H7 (cell line): ENCODE results near the gene SETBP1. TPM values are rescaled to one million over a fixed set of nuclear protein-coding genes. Genes with fewer than 3 reads are reported as not detected.

ENCODE experiments used
- DNase-seq: peaks from one replicate; pipeline ENCODE4 v3.0.0; 2012
- H3K27me3 ChIP-seq: 2 replicates; pipeline ENCODE4 v1.6.0; 2011; ENCODE audit warnings: mild to moderate bottlenecking, low read length; ENCODE audit not compliant: control insufficient read depth, insufficient read depth
- H3K36me3 ChIP-seq: replicated peaks from 2 replicates; pipeline ENCODE4 v1.5.1; 2011; ENCODE audit warnings: low read length; ENCODE audit not compliant: control insufficient read depth, insufficient read depth
- H3K4me3 ChIP-seq: 2 replicates; pipeline ENCODE4 v1.5.1; 2011; ENCODE audit warnings: low read depth, mild to moderate bottlenecking, control low read depth, low read length, moderate library complexity; ENCODE audit not compliant: insufficient read depth
- total RNA-seq: library from RNA; depleted of rRNA; stranded (reverse); fragments of >200 nt; shearing (Covaris generic); gene quantifications from 2 replicates; pipeline ENCODE4 v1.2.3, GENCODE V29; 2014

The SETBP1 gene
- total RNA-seq, 1 experiment from 2014 or later: 1.8 TPM

DNA sequence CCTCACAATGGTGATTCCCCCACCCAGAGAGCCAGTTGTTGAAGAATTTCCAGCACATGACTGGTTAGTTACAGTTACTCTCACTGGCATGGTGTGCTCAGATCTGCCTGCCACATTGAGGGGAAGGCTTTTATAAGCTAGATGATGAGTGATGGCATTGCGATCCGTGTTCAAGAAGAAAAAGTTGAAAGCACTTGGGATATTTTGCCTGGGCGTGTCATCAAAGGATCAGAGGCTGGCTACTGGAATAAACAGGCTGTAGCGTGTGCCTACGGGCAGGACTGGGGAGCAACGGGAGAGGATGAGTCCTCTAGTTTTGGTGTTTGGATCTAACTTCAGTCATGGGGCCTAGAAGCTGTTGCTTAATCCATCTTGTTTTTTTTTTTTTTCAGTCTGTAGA is 175.0 kb downstream of the SETBP1 start:
- Histone ChIP-seq H3K27me3 (no peaks in the 10 kb centered on the region), H3K4me3 (no peak overlapping the region), H3K36me3 (no peaks in the 10 kb centered on the region)
- no peak for DNase-seq

DNA sequence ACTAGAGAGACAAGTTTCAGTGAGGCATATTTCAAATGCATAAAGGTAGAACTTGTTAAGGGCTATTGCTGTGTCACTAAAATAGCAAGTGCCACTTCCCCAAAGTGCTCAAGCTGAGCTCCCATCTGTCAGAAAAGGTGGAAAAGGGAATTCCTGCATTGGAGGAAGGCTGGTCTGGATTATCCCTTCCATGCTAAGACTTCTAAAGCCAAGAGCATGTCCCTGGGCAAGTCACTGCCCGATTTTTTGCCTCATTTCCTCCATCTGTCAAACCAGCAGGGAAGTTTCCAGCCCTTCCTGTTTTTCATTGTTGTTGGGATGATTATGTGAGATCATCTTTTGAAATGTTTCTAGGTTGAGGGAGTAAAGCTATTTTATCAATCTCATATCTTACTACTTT is 175.5 kb downstream of the SETBP1 start:
- no peak overlapping the region for H3K4me3 ChIP-seq
- H3K36me3 ChIP-seq: no peaks in the 10 kb centered on the region
- no peaks in the 10 kb centered on the region for H3K27me3 ChIP-seq
- DNase-seq: no peak

DNA sequence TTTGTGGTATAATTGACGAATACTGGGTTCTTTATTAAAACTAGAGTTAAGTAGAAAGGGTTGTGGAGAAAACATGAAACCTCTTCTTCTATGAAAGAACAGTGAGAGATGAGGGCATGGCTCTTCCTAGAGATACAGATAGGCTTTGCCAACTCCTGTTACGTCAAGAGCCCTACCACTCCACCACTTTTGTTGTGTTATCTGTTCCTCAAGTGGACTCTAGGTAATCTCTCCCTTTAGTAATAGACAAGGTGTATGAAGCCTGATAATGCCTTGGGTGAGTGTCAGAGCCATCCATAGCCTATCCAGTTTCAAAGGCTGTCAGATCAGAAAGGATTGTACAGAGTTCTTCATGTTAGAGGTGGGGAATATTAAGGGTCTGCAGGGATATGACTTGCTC is 176.4 kb downstream of the SETBP1 start:
- Histone ChIP-seq H3K4me3 (no peak overlapping the region), H3K36me3 (no peaks in the 10 kb centered on the region), H3K27me3 (no peaks in the 10 kb centered on the region)
- DNase-seq: no peak

DNA sequence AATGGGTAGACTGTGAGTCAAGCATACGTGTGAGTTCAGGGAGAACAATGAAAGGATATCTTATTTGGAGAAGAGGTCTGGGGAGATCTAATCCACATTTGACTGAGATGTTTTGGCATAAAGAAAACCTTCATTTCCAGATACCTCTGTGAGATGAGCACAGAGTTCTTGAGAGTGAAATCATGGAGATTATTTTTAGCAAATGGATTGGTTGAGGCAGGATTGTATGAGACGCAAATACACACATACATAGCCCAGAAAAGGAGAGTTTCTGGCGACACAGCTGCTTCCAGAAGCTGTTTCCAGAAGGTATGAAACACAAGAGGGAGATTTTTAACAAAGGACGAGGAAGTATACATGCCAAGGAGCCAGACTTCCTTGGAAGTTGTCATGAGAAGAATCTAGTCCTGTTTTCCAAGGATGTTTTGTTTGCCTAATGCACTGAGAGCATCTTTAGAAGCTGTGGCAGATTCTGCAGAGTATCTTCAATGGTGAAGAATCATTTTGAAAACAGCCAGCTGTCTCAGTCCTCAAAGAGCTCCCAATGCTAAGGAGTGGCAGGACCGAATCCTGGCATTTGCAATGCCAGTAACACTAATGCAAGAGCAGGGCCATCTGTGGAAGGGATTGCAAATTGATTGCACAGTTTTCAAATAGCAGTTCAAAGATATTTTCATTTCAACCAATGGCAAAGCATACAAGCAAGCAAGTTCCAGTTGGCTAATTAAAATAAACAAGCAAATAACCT is 177.2 kb downstream of the SETBP1 start:
- no peak for DNase-seq
- Histone ChIP-seq H3K36me3 (no peaks in the 10 kb centered on the region), H3K4me3 (no peak overlapping the region), H3K27me3 (no peaks in the 10 kb centered on the region)

DNA sequence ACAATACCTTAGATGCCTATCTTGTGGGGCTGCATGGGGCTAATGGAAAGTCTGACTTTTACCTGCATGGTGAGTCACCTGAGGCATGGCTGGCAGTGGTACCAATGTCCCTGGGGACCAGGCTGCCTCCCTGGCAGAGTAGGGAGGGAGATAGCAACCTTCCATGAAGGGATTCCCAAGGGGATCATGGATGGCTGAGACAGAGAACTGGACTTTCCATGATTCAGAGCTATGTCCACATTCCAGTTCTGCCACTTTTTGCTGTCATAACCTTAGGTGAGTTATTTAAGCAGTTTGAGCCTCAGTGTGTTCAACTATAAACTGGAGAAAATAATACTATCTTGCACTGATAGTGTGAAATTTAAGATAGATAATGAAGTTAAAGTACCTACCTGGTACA is 178.6 kb downstream of the SETBP1 start:
- Histone ChIP-seq H3K27me3 (no peaks in the 10 kb centered on the region), H3K4me3 (no peak overlapping the region), H3K36me3 (no peaks in the 10 kb centered on the region)
- DNase-seq: no peak

DNA sequence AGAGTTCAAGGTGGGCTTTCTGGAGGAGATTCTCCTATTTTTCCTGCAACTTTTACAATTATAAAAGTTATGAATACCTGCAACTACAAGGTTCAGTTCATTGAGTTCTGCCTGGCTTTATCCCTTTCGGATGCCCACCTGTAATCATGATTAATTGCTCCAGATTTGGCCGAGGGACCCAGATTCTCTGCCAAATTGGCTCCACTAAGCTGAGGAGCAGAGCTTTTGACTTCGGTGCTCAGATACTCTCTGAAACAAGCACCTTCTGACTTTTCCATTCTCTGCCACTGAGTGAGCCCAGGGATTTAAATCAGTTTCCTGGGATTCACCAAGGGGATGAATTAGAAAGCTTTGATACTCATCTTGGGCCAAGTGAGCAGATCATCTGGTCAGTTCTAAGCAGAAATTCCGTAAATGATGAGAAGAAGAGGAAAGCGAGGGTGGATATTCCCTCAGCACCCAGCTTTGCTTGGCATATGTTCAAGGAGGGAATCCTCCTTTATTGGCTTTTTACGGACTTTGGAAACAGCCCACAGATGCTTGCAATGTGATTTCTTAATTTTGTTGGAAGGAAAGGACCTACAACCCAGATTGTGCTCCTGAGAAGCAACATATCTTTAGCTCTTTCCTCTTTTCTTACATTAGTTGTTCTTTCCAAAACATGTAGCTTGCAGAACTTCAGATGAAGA is 179.2 kb downstream of the SETBP1 start:
- Histone ChIP-seq H3K36me3 (no peaks in the 10 kb centered on the region), H3K4me3 (no peak overlapping the region), H3K27me3 (no peaks in the 10 kb centered on the region)
- no peak for DNase-seq

DNA sequence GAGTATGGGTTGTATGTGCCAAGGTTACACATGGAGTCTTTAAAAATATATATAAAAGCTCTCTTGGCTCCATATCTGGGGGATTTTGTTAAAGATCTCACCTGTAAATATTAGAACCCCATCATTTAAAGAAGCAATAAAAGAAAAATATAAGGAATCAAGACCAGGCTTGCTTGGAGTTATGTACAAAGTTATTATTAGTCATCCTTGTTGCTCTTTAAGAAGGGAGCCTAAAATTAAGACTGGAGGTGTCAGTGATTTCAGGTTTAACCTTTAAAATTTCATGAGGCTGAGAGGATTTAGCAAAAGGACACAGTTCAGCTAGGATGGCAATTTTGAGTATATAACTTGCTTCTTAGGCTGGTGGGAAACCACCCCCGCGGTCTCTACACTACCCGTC is 181.4 kb downstream of the SETBP1 start:
- Histone ChIP-seq H3K27me3 (no peaks in the 10 kb centered on the region), H3K36me3 (no peaks in the 10 kb centered on the region)

DNA sequence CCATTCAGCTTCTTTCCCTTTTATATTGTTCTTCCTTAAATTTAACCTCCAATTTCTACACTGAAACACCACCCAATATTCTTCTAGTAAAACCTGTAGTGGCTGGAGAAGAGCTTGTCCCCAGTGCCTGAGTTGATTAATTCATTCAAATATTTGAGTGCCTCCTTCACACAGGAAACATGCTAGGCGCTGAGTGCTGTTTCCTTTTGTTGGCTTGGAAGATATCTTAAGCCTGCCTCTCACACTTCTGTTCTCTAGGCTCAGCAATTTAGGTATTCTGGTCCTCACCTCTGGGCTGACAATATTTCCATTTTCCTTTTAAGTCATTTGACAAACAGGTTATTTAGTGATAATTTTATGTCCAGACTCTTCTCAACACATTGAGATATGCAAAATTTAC is 185.4 kb downstream of the SETBP1 start:
- DNase-seq: no peak
- Histone ChIP-seq H3K36me3 (no peaks in the 10 kb centered on the region), H3K4me3 (no peak overlapping the region), H3K27me3 (no peaks in the 10 kb centered on the region)

More for the DNA sequence above, 181.4 kb downstream of the SETBP1 start:
- H3K4me3 ChIP-seq: no peak overlapping the region
- DNase-seq: no peak

DNA sequence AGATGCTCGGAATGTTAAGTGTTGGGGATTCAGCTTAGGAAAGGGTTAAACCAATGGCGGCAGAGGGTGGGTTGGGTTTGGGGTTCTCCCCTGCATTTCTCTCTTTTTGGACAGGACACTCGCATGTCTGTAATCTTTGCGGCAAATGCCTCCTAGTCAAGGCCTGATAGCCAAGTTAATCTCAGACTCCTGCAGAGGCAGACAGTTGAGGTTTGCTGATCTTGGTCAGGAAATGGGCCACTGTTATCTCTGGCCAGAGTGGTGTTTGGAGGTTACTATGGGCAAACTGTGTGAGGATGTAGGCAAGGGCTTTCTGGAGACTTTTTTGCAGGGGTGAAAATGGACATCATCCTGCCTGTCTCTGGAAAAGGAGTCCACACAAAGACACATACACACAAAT is 188.8 kb downstream of the SETBP1 start:
- no peaks in the 10 kb centered on the region for H3K36me3 ChIP-seq

DNA sequence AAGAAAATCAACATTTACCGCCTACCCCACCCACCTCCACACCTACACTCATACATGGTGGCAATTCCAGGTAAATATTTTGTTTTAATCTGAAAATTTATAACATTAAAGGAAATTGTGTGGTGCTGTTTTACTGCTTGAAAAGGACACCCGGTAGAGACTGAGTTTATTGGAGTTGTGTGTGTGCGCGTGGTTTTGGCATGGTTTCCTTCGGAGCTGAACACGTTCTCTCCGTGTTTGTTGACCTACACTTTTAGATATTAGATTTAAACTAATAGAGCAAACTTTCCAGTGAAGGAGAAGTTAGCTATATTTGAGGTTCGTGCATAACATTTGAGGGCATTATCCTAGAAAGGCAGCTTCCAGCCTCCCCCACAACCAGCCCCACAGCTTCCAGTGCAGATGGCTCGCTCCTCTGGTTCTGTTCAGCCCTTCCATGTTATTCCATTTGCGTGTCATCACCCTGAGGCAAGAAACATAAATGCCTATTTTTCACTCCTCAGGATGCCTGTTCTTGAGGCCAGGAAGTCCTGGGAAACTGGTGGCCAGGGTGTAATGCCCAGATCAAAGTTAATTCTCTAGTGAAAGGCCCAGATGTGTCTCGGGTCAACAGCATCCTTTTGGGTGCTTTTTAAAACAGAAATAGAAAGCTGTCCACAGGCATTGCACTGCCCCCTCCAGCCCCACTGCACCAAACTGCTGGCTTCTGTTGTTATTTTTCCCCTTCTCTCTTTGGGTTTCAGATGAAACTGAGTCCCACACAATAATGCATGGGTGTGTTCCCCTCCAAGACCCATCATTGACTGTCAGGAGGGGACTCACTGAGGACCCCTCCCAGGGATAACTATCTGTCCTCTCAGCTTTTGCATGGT is 190.2 kb downstream of the SETBP1 start:
- Histone ChIP-seq H3K4me3 (no peak overlapping the region), H3K27me3 (no peaks in the 10 kb centered on the region), H3K36me3 (no peaks in the 10 kb centered on the region)
- no peak for DNase-seq

More for the DNA sequence above, 188.8 kb downstream of the SETBP1 start:
- no peaks in the 10 kb centered on the region for H3K27me3 ChIP-seq
- no peak for DNase-seq
- H3K4me3 ChIP-seq: no peak overlapping the region

DNA sequence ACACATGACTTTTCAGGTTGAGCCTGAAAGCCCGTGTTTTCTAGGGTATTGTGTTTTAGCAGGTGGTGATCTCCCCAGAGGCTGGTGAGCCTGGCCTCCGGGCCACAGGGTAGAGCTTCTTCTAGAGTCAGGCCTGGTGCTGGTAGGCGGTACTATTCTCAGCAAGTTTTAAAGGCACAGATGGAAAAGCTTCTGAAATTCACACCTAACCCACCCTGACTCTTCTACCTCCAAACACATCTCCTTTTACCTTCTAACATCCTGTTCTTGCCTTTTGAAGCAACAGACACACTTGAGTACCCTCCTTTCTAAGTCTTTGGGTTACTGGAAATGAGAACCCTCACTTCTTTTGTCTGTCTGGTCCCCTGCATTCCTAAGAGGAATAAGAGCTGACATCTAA is 191.1 kb downstream of the SETBP1 start:
- no peaks in the 10 kb centered on the region for H3K36me3 ChIP-seq
- no peak overlapping the region for H3K4me3 ChIP-seq
- no peaks in the 10 kb centered on the region for H3K27me3 ChIP-seq
- DNase-seq: no peak

DNA sequence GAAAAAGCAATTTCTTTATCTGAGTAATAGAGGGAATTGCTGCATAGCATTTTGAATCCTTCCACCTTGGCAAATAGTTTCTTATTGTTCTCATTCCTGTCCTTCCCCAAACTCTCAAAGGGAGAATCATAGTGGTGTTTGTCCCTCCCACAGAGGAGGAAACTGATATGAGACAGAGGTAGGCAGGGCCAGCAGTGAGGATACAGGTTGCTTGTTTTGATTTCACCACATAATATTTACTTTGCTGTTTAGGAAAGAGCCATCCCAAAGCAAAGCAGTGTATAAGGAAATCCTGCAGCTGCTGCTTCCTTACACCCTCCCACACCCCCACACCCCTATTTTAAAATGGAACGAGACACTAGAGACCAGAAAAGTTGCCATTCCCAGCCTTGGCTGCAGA is 195.3 kb downstream of the SETBP1 start:
- no peak overlapping the region for H3K4me3 ChIP-seq
- no peaks in the 10 kb centered on the region for H3K36me3 ChIP-seq
- H3K27me3 ChIP-seq: no peaks in the 10 kb centered on the region
- no peak for DNase-seq

DNA sequence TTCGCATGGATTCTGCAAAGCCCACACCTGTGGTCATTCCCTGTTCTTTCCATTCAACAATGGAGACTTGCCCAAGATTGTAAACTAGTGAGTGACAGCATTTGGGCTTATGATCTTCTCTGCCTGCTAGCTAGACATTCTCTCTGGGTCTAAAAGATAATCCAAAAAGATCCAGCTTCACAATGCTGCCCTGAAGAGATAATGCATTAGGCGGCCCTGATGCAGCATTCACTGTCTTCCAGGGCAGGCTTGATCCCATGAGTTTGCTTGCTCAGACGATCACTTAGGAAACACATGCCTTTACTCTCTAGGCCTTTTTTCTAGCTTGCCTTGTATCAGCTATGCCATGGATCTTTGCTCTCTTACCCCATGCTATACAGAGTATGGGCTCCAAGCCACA is 196.1 kb downstream of the SETBP1 start:
- H3K27me3 ChIP-seq: no peaks in the 10 kb centered on the region
- DNase-seq: no peak
- H3K36me3 ChIP-seq: no peaks in the 10 kb centered on the region

DNA sequence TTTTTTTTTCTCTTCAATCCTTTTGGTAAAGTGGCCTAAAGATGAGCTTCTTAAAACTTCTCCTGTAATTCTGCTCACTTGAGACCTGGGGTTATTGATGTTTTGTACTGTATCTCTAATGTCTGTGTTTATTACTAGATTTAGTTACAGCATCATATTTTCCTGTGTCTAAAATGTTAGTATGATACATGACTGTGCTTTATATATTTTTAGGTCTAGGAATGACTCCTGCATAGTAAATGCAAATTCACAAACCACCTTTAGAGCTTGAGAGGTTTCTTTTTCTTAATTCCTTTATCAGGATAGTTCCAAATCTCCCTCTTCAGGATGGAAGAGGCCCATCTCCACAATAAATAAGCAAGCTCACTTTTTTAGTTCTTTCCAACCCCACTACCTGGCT is 197.6 kb downstream of the SETBP1 start:
- no peaks in the 10 kb centered on the region for H3K36me3 ChIP-seq
- H3K27me3 ChIP-seq: no peaks in the 10 kb centered on the region
- no peak for DNase-seq
- H3K4me3 ChIP-seq: no peak overlapping the region

More for the DNA sequence above, 196.1 kb downstream of the SETBP1 start:
- no peak overlapping the region for H3K4me3 ChIP-seq

DNA sequence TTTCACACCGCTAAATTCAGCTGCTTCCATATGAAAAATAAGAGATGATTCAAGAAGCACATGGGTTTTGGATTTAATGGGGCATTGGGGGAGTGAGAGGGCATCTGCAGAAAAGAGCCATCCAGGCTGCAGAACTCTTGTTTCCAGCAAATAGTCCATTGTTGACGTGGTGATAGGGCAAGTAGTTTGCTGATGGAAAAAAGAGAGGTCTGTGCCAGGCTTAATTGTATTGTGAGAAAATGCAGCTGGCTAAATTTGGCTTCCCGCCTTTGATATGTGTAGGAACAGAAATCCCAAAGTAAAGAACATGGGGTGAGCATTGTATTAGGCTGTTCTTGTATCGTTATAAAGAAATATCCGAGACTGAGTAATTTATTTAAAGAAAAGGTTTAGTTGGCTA is 199.5 kb downstream of the SETBP1 start:
- H3K36me3 ChIP-seq: no peaks in the 10 kb centered on the region
- H3K4me3 ChIP-seq: no peak overlapping the region
- H3K27me3 ChIP-seq: no peaks in the 10 kb centered on the region
- no peak for DNase-seq
